Esophagus muscularis mucosa (tissue), 3 donors: Measurements from ENCODE around the gene CMPK1.

Source experiments
- CTCF ChIP-seq, 3 experiments: fragments of 200-600 bp in 2 of 3; fragments of 450-650 bp in 1 of 3; sonication (generic) in 2 of 3; IDR thresholded peaks; one replicate each; pipeline ENCODE4 v1.5.1; 2017 to 2019; ENCODE audit warnings: antibody characterized with exemption in 3 of 3, mild to moderate bottlenecking in 2 of 3, moderate library complexity in 1 of 3
- POLR2A ChIP-seq: fragments of 450-650 bp; IDR thresholded peaks from one replicate; pipeline ENCODE4 v1.6.1; 2017; ENCODE audit warnings: antibody characterized with exemption, moderate library complexity, mild to moderate bottlenecking, low read depth
- POLR2AphosphoS5 ChIP-seq, 2 donors: sonication (generic); formaldehyde crosslinking; IDR thresholded peaks; one replicate each; pipeline ENCODE4 v1.6.1; 2017; ENCODE audit warnings: antibody characterized with exemption in 2 of 2

GRCh38 chr1:47393141-47393540, 59.6 kb downstream of the CMPK1 start:
- TF ChIP-seq POLR2A = no peak
- TF ChIP-seq CTCF (IDR thresholded peaks at IDR 0.05) = no peak
- no peak for TF ChIP-seq POLR2AphosphoS5 (IDR thresholded peaks at IDR 0.05)
